ENCODE results near the gene KRTAP5-9.
"Not testable (repeated sequence)": the region's sequence is repeated elsewhere in the genome, so short reads cannot be mapped to it uniquely, and the experiment has no call there.

The KRTAP5-9 gene

DNA sequence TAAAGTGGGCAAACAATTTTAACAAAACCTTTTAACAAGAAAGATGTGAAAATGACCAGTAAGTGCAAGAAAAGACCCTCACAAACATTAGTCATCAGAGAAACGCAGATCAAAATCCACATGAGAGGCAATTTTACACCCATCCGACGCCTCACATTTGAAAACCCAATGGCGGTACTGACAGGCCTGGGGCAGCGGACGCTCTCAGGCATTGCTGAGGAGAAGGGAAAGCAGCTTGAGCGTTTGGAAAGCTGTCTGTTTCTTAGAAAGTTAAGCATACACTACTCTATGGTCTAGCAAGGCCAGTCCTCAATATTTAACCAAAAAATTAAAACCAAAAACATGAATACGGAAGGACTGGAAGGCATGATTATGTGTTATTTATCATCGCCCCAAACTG is 12.4 kb upstream of the KRTAP5-9 start:
- H3K27ac ChIP-seq (ENCODE audit: low read length): no peak overlapping the region
- no peaks in the 10 kb centered on the region for H3K4me1 ChIP-seq (ENCODE audit: control insufficient read depth in 1 of 2, insufficient read depth in 2 of 2, low read length in 2 of 2)

DNA sequence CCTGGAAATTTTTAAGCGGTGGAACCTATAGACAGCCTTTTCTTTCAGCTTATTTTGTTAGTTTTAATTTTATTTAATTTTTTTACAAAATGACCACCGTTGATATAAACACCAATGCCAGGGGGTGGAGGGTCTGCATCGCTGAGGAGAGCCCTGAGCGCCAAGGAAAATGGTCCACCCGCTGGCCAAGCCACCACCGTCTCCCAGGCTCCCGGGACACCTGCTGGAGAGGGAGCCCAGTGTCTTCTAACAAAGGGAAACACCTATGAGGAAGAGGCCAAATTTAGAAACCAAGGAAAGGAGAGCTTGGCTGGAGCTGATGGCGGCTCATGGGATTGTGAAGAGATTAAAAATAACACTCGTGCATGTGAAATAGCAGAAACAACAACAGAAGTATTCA is 10.7 kb upstream of the KRTAP5-9 start:
- Histone ChIP-seq H3K4me3 (ENCODE audit: low read depth in 1 of 2, low read length in 2 of 2) (no peak overlapping the region), H3K27ac (ENCODE audit: low read length) (no peak overlapping the region), H3K27me3 (ENCODE audit: low read depth, low read length) (no peaks in the 10 kb centered on the region), H3K4me1 (ENCODE audit: control insufficient read depth in 1 of 2, insufficient read depth in 2 of 2, low read length in 2 of 2) (no peaks in the 10 kb centered on the region), H3K36me3 (ENCODE audit: control insufficient read depth in 1 of 2, insufficient read depth in 2 of 2, low read length in 2 of 2) (no peaks in the 10 kb centered on the region), H3K9me3 (ENCODE audit: control insufficient read depth in 1 of 2, low read length in 2 of 2) (no peaks in the 10 kb centered on the region)

More for the DNA sequence above, 12.4 kb upstream of the KRTAP5-9 start:
- Histone ChIP-seq H3K36me3 (ENCODE audit: control insufficient read depth in 1 of 2, insufficient read depth in 2 of 2, low read length in 2 of 2) (no peaks in the 10 kb centered on the region), H3K4me3 (ENCODE audit: low read depth in 1 of 2, low read length in 2 of 2) (no peak overlapping the region), H3K9me3 (ENCODE audit: control insufficient read depth in 1 of 2, low read length in 2 of 2) (no peaks in the 10 kb centered on the region), H3K27me3 (ENCODE audit: low read depth, low read length) (no peaks in the 10 kb centered on the region)

GRCh38 chr11:71537977-71538665 is 10.1 kb upstream of the KRTAP5-9 start, which contains the start of gene KRTAP5-8:
TSS of gene KRTAP5-8 (plus strand) at chr11:71538025. CDS start at chr11:71538056, 31 bp downstream.
- not testable (repeated sequence) for H3K9me3 ChIP-seq (ENCODE audit: control insufficient read depth in 1 of 2, low read length in 2 of 2); H3K27me3 ChIP-seq (ENCODE audit: low read depth, low read length)

GRCh38 chr11:71538666-71538990 is 9.6 kb upstream of the KRTAP5-9 start:
- Histone ChIP-seq H3K4me3 (ENCODE audit: low read depth in 1 of 2, low read length in 2 of 2) (no peak overlapping the region), H3K27ac (ENCODE audit: low read length) (no peak overlapping the region), H3K9me3 (ENCODE audit: control insufficient read depth in 1 of 2, low read length in 2 of 2) (no peaks in the 10 kb centered on the region), H3K4me1 (ENCODE audit: control insufficient read depth in 1 of 2, insufficient read depth in 2 of 2, low read length in 2 of 2) (no peaks in the 10 kb centered on the region), H3K27me3 (ENCODE audit: low read depth, low read length) (no peaks in the 10 kb centered on the region), H3K36me3 (ENCODE audit: control insufficient read depth in 1 of 2, insufficient read depth in 2 of 2, low read length in 2 of 2) (no peaks in the 10 kb centered on the region)

More at GRCh38 chr11:71537977-71538665, 10.1 kb upstream of the KRTAP5-9 start, which contains the start of gene KRTAP5-8:
- H3K36me3 ChIP-seq (ENCODE audit: control insufficient read depth in 1 of 2, insufficient read depth in 2 of 2, low read length in 2 of 2); H3K4me1 ChIP-seq (ENCODE audit: control insufficient read depth in 1 of 2, insufficient read depth in 2 of 2, low read length in 2 of 2); H3K27ac ChIP-seq (ENCODE audit: low read length); H3K4me3 ChIP-seq (ENCODE audit: low read depth in 1 of 2, low read length in 2 of 2): not testable (repeated sequence)

DNA sequence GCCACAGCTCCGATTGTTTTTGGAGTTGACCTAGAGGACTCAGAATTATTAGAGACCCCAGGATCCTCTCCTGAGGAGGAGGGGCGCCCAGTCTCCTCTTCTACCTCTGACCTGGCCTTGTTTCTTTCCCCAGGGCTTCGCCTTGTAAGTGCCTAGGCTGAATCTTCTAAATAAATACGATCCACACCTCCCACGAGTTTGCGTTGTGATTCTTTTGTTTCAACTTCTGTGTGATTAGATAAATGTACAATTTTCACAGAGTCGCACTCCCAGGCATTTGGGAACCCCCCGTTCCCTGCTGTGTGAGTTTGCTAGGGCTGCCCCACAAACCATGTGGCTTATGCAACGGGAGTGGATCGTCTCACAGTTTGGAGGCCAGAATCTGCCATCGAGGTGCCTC is 9.2 kb upstream of the KRTAP5-9 start:
- Histone ChIP-seq H3K4me3 (ENCODE audit: low read depth in 1 of 2, low read length in 2 of 2) (no peak overlapping the region), H3K27me3 (ENCODE audit: low read depth, low read length) (no peaks in the 10 kb centered on the region), H3K36me3 (ENCODE audit: control insufficient read depth in 1 of 2, insufficient read depth in 2 of 2, low read length in 2 of 2) (no peaks in the 10 kb centered on the region), H3K4me1 (ENCODE audit: control insufficient read depth in 1 of 2, insufficient read depth in 2 of 2, low read length in 2 of 2) (no peaks in the 10 kb centered on the region), H3K27ac (ENCODE audit: low read length) (no peak overlapping the region), H3K9me3 (ENCODE audit: control insufficient read depth in 1 of 2, low read length in 2 of 2) (no peaks in the 10 kb centered on the region)

DNA sequence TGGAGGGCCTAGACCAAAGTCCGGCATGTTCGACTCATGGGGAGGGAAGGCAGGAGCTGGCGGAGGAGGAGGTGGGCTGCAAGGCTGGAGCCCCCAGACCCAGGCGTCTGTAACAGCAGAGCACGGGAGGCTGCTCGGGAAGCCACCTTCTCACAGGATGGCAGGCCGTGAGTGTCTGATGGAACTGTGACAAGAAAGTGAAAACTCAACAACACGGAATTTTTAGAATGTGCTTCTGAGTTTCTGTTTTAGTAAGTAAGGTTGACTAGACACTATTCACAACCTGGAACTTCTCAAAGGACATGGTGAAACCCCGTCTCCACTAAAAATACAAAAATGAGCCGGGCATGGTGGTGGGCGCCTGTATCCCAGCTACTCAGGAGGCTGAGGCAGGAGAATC is 8.2 kb upstream of the KRTAP5-9 start:
- not testable (repeated sequence) for H3K27me3 ChIP-seq (ENCODE audit: low read depth, low read length); H3K27ac ChIP-seq (ENCODE audit: low read length); H3K36me3 ChIP-seq (ENCODE audit: control insufficient read depth in 1 of 2, insufficient read depth in 2 of 2, low read length in 2 of 2); H3K4me1 ChIP-seq (ENCODE audit: control insufficient read depth in 1 of 2, insufficient read depth in 2 of 2, low read length in 2 of 2); H3K4me3 ChIP-seq (ENCODE audit: low read depth in 1 of 2, low read length in 2 of 2); H3K9me3 ChIP-seq (ENCODE audit: control insufficient read depth in 1 of 2, low read length in 2 of 2)

GRCh38 chr11:71540521-71541304 is 7.5 kb upstream of the KRTAP5-9 start:
- H3K27ac ChIP-seq (ENCODE audit: low read length); H3K4me3 ChIP-seq (ENCODE audit: low read depth in 1 of 2, low read length in 2 of 2); H3K4me1 ChIP-seq (ENCODE audit: control insufficient read depth in 1 of 2, insufficient read depth in 2 of 2, low read length in 2 of 2); H3K27me3 ChIP-seq (ENCODE audit: low read depth, low read length); H3K36me3 ChIP-seq (ENCODE audit: control insufficient read depth in 1 of 2, insufficient read depth in 2 of 2, low read length in 2 of 2); H3K9me3 ChIP-seq (ENCODE audit: control insufficient read depth in 1 of 2, low read length in 2 of 2): not testable (repeated sequence)

- no peak overlapping the region for H3K27ac ChIP-seq (ENCODE audit: low read length)
- no peaks in the 10 kb centered on the region for H3K4me1 ChIP-seq (ENCODE audit: control insufficient read depth in 1 of 2, insufficient read depth in 2 of 2, low read length in 2 of 2)
- H3K9me3 ChIP-seq (ENCODE audit: control insufficient read depth in 1 of 2, low read length in 2 of 2): no peaks in the 10 kb centered on the region
- H3K36me3 ChIP-seq (ENCODE audit: control insufficient read depth in 1 of 2, insufficient read depth in 2 of 2, low read length in 2 of 2): no peaks in the 10 kb centered on the region
- no peaks in the 10 kb centered on the region for H3K27me3 ChIP-seq (ENCODE audit: low read depth, low read length)
- H3K4me3 ChIP-seq (ENCODE audit: low read depth in 1 of 2, low read length in 2 of 2): no peak overlapping the region
Observed at GRCh38 chr11:71542382-71542781, 5.8 kb upstream of the KRTAP5-9 start.

- Histone ChIP-seq H3K9me3 (ENCODE audit: control insufficient read depth in 1 of 2, low read length in 2 of 2) (no peaks in the 10 kb centered on the region), H3K4me3 (ENCODE audit: low read depth in 1 of 2, low read length in 2 of 2) (no peak overlapping the region), H3K27me3 (ENCODE audit: low read depth, low read length) (no peaks in the 10 kb centered on the region), H3K4me1 (ENCODE audit: control insufficient read depth in 1 of 2, insufficient read depth in 2 of 2, low read length in 2 of 2) (no peaks in the 10 kb centered on the region), H3K27ac (ENCODE audit: low read length) (no peak overlapping the region), H3K36me3 (ENCODE audit: control insufficient read depth in 1 of 2, insufficient read depth in 2 of 2, low read length in 2 of 2) (no peaks in the 10 kb centered on the region)
Observed at GRCh38 chr11:71542879-71543777, 5.1 kb upstream of the KRTAP5-9 start.

DNA sequence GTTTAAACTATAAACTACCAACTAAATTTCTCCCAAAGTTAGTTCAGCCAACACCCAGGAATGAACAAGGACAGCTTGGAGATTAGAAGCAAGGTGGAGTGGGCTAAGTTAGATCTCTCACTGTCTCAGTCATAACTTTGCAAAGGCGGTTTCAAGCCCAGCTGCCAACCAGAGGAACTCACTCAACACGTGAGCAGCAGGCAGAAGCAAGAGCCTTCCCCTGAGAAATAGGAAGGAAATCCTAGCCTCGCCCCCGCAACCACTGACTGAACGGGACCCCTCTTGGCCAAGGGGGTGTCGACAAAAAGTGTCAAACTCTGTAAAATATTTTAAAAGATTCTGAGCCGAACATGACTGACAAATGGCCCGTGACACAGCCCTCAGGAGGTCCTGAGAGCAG is 4.4 kb upstream of the KRTAP5-9 start:
- Histone ChIP-seq H3K27ac (ENCODE audit: low read length) (no peak overlapping the region), H3K4me1 (ENCODE audit: control insufficient read depth in 1 of 2, insufficient read depth in 2 of 2, low read length in 2 of 2) (no peaks in the 10 kb centered on the region), H3K36me3 (ENCODE audit: control insufficient read depth in 1 of 2, insufficient read depth in 2 of 2, low read length in 2 of 2) (no peaks in the 10 kb centered on the region), H3K4me3 (ENCODE audit: low read depth in 1 of 2, low read length in 2 of 2) (no peak overlapping the region), H3K27me3 (ENCODE audit: low read depth, low read length) (no peaks in the 10 kb centered on the region), H3K9me3 (ENCODE audit: control insufficient read depth in 1 of 2, low read length in 2 of 2) (no peaks in the 10 kb centered on the region)

GRCh38 chr11:71544525-71545214 is 3.5 kb upstream of the KRTAP5-9 start:
- H3K4me1 ChIP-seq (ENCODE audit: control insufficient read depth in 1 of 2, insufficient read depth in 2 of 2, low read length in 2 of 2): no peaks in the 10 kb centered on the region
- no peaks in the 10 kb centered on the region for H3K9me3 ChIP-seq (ENCODE audit: control insufficient read depth in 1 of 2, low read length in 2 of 2)
- H3K36me3 ChIP-seq (ENCODE audit: control insufficient read depth in 1 of 2, insufficient read depth in 2 of 2, low read length in 2 of 2): no peaks in the 10 kb centered on the region
- H3K27me3 ChIP-seq (ENCODE audit: low read depth, low read length): no peaks in the 10 kb centered on the region
- no peak overlapping the region for H3K27ac ChIP-seq (ENCODE audit: low read length)
- H3K4me3 ChIP-seq (ENCODE audit: low read depth in 1 of 2, low read length in 2 of 2): no peak overlapping the region

All from muscle layer of duodenum (tissue), 2 donors.